ENCODE measurements around the gene ZDHHC7. TPM values are rescaled to one million over a fixed set of nuclear protein-coding genes. Genes with fewer than 3 reads are reported as not detected.
A peak's percentile ranks its signal among the peaks of the same experiment; 100 is the strongest.

ZDHHC7 gene
- total RNA-seq, 2 donors from 2014 or later, result 17.5 to 39.2 TPM

GRCh38 chr16:85017633-85018032, 6.3 kb upstream of the ZDHHC7 start:
- no peaks in the 10 kb centered on the region for H3K36me3 ChIP-seq (replicated peaks in 1 of 2; ENCODE audit: insufficient read depth in 1 of 2, low read depth in 2 of 2)
- TF ChIP-seq CTCF (IDR thresholded peaks at IDR 0.05) (no peak), POLR2A (IDR thresholded peaks at IDR 0.05) (no peak)
- DNase-seq (no peak), ATAC-seq (no peak)
- H3K4me1 ChIP-seq, result peaks cover 25% of the 10 kb centered on the region
- no peaks in the 10 kb centered on the region for H3K9me3 ChIP-seq
- peak overlapping the region; percentile 76 to 89 (median 80) for H3K27ac ChIP-seq
- no peaks in the 10 kb centered on the region for H3K27me3 ChIP-seq
- intact Hi-C loops (cut with DNase I), result no loop called here
- WGBS, 2 donors, result 76 to 84% methylated on average over 8 of the region's 8 CpGs
- H3K4me3 ChIP-seq, result no peak overlapping the region

DNA sequence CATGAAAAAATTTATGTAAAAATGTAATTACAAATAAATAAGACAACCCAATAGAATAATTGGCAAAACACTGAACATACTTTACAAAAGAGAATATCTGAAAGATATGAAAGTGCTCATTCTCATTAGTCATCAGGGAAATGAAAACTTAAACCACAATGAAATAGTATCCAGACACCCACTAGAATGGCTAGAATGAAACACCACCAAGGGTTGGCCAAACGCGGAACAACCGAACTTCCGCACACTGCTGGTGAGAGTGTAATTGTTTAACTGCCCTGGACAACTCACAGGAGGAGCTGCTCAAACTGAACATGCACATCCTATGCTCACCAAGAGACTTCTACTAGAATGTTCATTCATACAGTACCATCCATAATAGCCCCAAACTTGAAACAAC, 5.8 kb upstream of the ZDHHC7 start:
- Histone ChIP-seq H3K4me1 (peaks cover 25% of the 10 kb centered on the region), H3K4me3 (no peak overlapping the region), H3K27me3 (no peaks in the 10 kb centered on the region), H3K27ac (peak overlapping the region in 2 of 4 donors; percentile 17 to 89), H3K9me3 (no peaks in the 10 kb centered on the region), H3K36me3 (replicated peaks in 1 of 2; ENCODE audit: insufficient read depth in 1 of 2, low read depth in 2 of 2) (no peaks in the 10 kb centered on the region)
- ATAC-seq, result no peak
- WGBS, 2 donors, result 72 to 97% methylated on average over 4 of the region's 4 CpGs
- no peak for TF ChIP-seq CTCF (IDR thresholded peaks at IDR 0.05)
- no peak for TF ChIP-seq POLR2A (IDR thresholded peaks at IDR 0.05)
- intact Hi-C loops (cut with DNase I), result no loop called here
- DNase-seq, result peak in 1 of 4 donors; percentile 47

DNA sequence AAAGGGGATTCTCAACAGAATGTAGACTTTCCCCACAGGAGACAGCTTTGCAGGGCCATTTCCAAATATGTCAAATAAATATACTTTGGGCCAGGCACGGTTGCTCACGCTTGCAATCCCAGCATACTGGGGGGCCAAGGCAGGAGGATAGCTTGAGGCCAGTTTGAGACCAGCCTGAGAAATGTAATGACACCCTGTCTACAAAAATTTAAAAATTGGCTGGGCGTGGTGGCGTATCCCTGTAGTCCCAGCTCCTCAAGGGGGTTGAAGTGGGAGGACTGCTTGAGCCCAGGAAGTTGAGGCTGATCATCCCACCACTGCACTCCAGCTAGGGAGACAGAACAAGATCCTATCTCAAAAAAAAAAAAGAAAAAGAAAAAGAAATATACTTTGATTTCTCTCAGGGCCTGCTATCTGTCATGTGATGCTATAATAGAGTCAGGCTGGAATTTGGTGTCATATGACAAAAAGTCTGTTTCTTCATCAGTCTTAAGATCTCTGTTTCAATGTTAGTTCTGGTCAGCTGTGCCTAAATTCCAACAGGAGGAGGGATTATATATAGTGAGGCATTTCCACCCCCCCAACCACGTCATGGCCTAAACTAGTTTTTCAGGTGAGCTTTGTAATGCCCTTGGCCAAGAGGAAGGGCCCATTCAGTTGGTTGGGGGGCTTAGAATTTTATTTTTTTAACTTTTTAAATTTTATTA, 4.3 kb upstream of the ZDHHC7 start:
- intact Hi-C loops (cut with DNase I), result no loop called here
- no peak for DNase-seq
- peaks cover 30% of the 10 kb centered on the region for H3K4me1 ChIP-seq
- H3K27me3 ChIP-seq, result no peaks in the 10 kb centered on the region
- TF ChIP-seq POLR2A (IDR thresholded peaks at IDR 0.05) (no peak), CTCF (IDR thresholded peaks at IDR 0.05) (no peak)
- 90 to 96% methylated on average over 5 of the region's 5 CpGs for WGBS, 2 donors
- H3K27ac ChIP-seq, result no peak overlapping the region
- no peak for ATAC-seq
- no peak overlapping the region for H3K4me3 ChIP-seq
- H3K36me3 ChIP-seq (replicated peaks in 1 of 2; ENCODE audit: insufficient read depth in 1 of 2, low read depth in 2 of 2), result no peaks in the 10 kb centered on the region
- no peaks in the 10 kb centered on the region for H3K9me3 ChIP-seq

GRCh38 chr16:85014311-85014710, 3.0 kb upstream of the ZDHHC7 start:
- ATAC-seq, result no peak
- WGBS, 2 donors, result 35 to 46% methylated on average over 2 of the region's 2 CpGs
- Histone ChIP-seq H3K27ac (peak overlapping the region in 3 of 4 donors; percentile 9 to 46 (median 36)), H3K4me1 (peaks cover 32% of the 10 kb centered on the region), H3K27me3 (no peaks in the 10 kb centered on the region), H3K9me3 (no peaks in the 10 kb centered on the region), H3K4me3 (no peak overlapping the region), H3K36me3 (replicated peaks in 1 of 2; ENCODE audit: insufficient read depth in 1 of 2, low read depth in 2 of 2) (no peaks in the 10 kb centered on the region)
- intact Hi-C loops (cut with DNase I), result no loop called here
- DNase-seq, result no peak
- TF ChIP-seq POLR2A (IDR thresholded peaks at IDR 0.05), result no peak
- TF ChIP-seq CTCF (IDR thresholded peaks at IDR 0.05), result no peak

DNA sequence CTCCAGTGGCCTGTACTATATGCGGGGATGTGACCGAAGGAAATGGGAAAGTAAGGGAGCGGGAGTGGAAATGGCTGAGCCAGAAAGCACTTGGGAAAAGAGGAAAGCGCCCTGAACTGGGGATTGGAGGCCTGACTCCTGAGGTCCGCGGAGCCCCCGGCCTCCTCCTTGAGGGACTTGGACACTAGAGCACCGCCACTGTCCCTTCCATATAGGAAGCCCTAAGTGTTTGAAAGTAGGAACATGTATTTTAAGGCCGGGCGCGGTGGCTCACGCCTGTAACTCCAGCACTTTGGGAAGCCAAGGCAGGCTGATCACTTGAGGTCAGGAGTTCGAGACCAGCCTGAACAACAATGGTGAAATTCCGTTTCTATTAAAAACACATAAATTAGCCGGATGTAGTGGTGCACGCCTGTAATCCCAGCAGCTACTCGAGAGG, 530 bp upstream of the ZDHHC7 start:
- H3K36me3 ChIP-seq (replicated peaks in 1 of 2; ENCODE audit: insufficient read depth in 1 of 2, low read depth in 2 of 2), result no peaks in the 10 kb centered on the region
- H3K27me3 ChIP-seq, result no peaks in the 10 kb centered on the region
- intact Hi-C loops (cut with DNase I), result no loop called here
- peak overlapping the region; percentile 30 to 73 for H3K4me3 ChIP-seq
- H3K27ac ChIP-seq, result peak overlapping the region; percentile 94 to 97 (median 96)
- DNase-seq (no peak), ATAC-seq (peak; percentile 13)
- H3K9me3 ChIP-seq, result no peaks in the 10 kb centered on the region
- H3K4me1 ChIP-seq, result peaks cover 41% of the 10 kb centered on the region
- TF ChIP-seq POLR2A (IDR thresholded peaks at IDR 0.05) (peak in 1 of 3 donors; percentile 24), CTCF (IDR thresholded peaks at IDR 0.05) (no peak)
- WGBS, 2 donors, result 10 to 18% methylated on average over 16 to 17 of the region's 17 CpGs

Data from body of pancreas (tissue), 4 donors.